ENCODE data around the gene SPTBN2. TPM values are rescaled to one million over a fixed set of nuclear protein-coding genes. Genes with fewer than 3 reads are reported as not detected.

The SPTBN2 gene
- total RNA-seq, 4 donors from 2014 or later = 3.1 to 18.3 (median 8.5) TPM

GRCh38 chr11:66715346-66716085, 13.5 kb downstream of the SPTBN2 start:
- H3K27me3 ChIP-seq = peaks cover 0 to 8% of the 10 kb centered on the region in 2 donors
- 92 to 94% methylated on average over 19 of the region's 19 CpGs for WGBS, 2 donors
- H3K4me1 ChIP-seq = no peaks in the 10 kb centered on the region
- H3K9me3 ChIP-seq = no peaks in the 10 kb centered on the region
- TF ChIP-seq CTCF (IDR thresholded peaks at IDR 0.05) (no peak), POLR2A (IDR thresholded peaks at IDR 0.05) (no peak)
- H3K27ac ChIP-seq = no peak overlapping the region
- no peak for DNase-seq (ENCODE audit: low spot score in 2 of 2)
- peaks cover 0 to 7% (median 0%) of the 10 kb centered on the region in 3 donors for H3K36me3 ChIP-seq
- no peak overlapping the region for H3K4me3 ChIP-seq

- Histone ChIP-seq H3K4me1 (no peaks in the 10 kb centered on the region), H3K27ac (no peak overlapping the region), H3K4me3 (no peak overlapping the region), H3K9me3 (no peaks in the 10 kb centered on the region), H3K36me3 (peaks cover 0 to 7% (median 0%) of the 10 kb centered on the region in 3 donors), H3K27me3 (peaks cover 0 to 3% of the 10 kb centered on the region in 2 donors)
- DNase-seq (ENCODE audit: low spot score in 2 of 2) = no peak
- TF ChIP-seq CTCF (IDR thresholded peaks at IDR 0.05) = no peak
- TF ChIP-seq EP300 (IDR thresholded peaks at IDR 0.05) = no peak
- no peak for TF ChIP-seq POLR2A (IDR thresholded peaks at IDR 0.05)
- WGBS, 2 donors = 76 to 87% methylated on average over 12 of the region's 12 CpGs
Measured at GRCh38 chr11:66713746-66714480, 15.1 kb downstream of the SPTBN2 start.

- Histone ChIP-seq H3K27me3 (no peaks in the 10 kb centered on the region), H3K4me3 (no peak overlapping the region), H3K4me1 (no peaks in the 10 kb centered on the region), H3K27ac (no peak overlapping the region), H3K36me3 (peaks cover 0 to 7% (median 0%) of the 10 kb centered on the region in 3 donors), H3K9me3 (no peaks in the 10 kb centered on the region)
- TF ChIP-seq CTCF (IDR thresholded peaks at IDR 0.05) = no peak
- DNase-seq (ENCODE audit: low spot score in 2 of 2) = no peak
- WGBS, 2 donors = 82 to 86% methylated on average over 14 to 15 of the region's 15 CpGs
Measured at GRCh38 chr11:66710384-66710930, 18.6 kb downstream of the SPTBN2 start.

- Histone ChIP-seq H3K36me3 (peaks cover 0 to 5% (median 0%) of the 10 kb centered on the region in 3 donors), H3K4me1 (no peaks in the 10 kb centered on the region), H3K9me3 (no peaks in the 10 kb centered on the region), H3K4me3 (no peak overlapping the region), H3K27ac (no peak overlapping the region), H3K27me3 (no peaks in the 10 kb centered on the region)
- DNase-seq (ENCODE audit: low spot score in 2 of 2) = no peak
- WGBS, 2 donors = 90% methylated on average over 14 of the region's 14 CpGs
- TF ChIP-seq EP300 (IDR thresholded peaks at IDR 0.05) (no peak), CTCF (IDR thresholded peaks at IDR 0.05) (no peak), POLR2A (IDR thresholded peaks at IDR 0.05) (no peak)
Measured at GRCh38 chr11:66708701-66709100, 20.3 kb downstream of the SPTBN2 start.

GRCh38 chr11:66708094-66708493, 20.9 kb downstream of the SPTBN2 start:
- no peaks in the 10 kb centered on the region for H3K27me3 ChIP-seq
- no peak overlapping the region for H3K4me3 ChIP-seq
- TF ChIP-seq EP300 (IDR thresholded peaks at IDR 0.05) (no peak), CTCF (IDR thresholded peaks at IDR 0.05) (no peak), POLR2A (IDR thresholded peaks at IDR 0.05) (no peak)
- no peaks in the 10 kb centered on the region for H3K36me3 ChIP-seq
- no peak overlapping the region for H3K27ac ChIP-seq
- no peaks in the 10 kb centered on the region for H3K9me3 ChIP-seq
- H3K4me1 ChIP-seq = no peaks in the 10 kb centered on the region
- WGBS, 2 donors = 78 to 90% methylated on average over 20 of the region's 20 CpGs
- DNase-seq (ENCODE audit: low spot score in 2 of 2) = no peak

Data from tibial nerve (tissue), 4 donors.